DOHH2 (cell line): Measurements from ENCODE around the gene ROCK2.

Experiments used
- H3F3A ChIP-seq: fragments of 200-600 bp; sonication (generic), shearing (Covaris generic); 2 replicates; pipeline ENCODE4 v1.6.0; 2016; ENCODE audit warnings: antibody characterized with exemption, mild to moderate bottlenecking; ENCODE audit not compliant: control insufficient read depth, insufficient read depth
- H3K27ac ChIP-seq: fragments of 200-600 bp; sonication (generic); 2 replicates; pipeline ENCODE4 v1.5.1; 2014; ENCODE audit warnings: low read depth, mild to moderate bottlenecking, low read length, moderate library complexity
- H3K27me3 ChIP-seq: fragments of 200-600 bp; sonication (generic); 2 replicates; pipeline ENCODE4 v1.6.1; 2014; ENCODE audit warnings: mild to moderate bottlenecking, low read length, mixed read lengths; ENCODE audit not compliant: control insufficient read depth
- H3K36me3 ChIP-seq: fragments of 200-600 bp; sonication (generic); 2 replicates; pipeline ENCODE4 v1.6.1; 2014; ENCODE audit warnings: mild to moderate bottlenecking, low read length, moderate library complexity, mixed read lengths; ENCODE audit not compliant: control insufficient read depth
- H3K4me1 ChIP-seq: fragments of 200-600 bp; sonication (generic); 2 replicates; pipeline ENCODE4 v1.6.1; 2014; ENCODE audit warnings: mild to moderate bottlenecking, low read length, mixed read lengths; ENCODE audit not compliant: control insufficient read depth
- H3K4me2 ChIP-seq: fragments of 200-600 bp; sonication (generic); 2 replicates; pipeline ENCODE4 v1.6.0; 2014; ENCODE audit warnings: mild to moderate bottlenecking, low read length, moderate library complexity
- H3K4me3 ChIP-seq: fragments of 200-600 bp; sonication (generic); 2 replicates; pipeline ENCODE4 v1.5.1; 2014; ENCODE audit warnings: mild to moderate bottlenecking, low read length, mixed read lengths
- H3K79me2 ChIP-seq: fragments of 200-600 bp; sonication (generic); 2 replicates; pipeline ENCODE4 v1.6.1; 2014; ENCODE audit warnings: mild to moderate bottlenecking, low read length, mixed read lengths; ENCODE audit not compliant: control insufficient read depth
- H3K9me2 ChIP-seq: fragments of 200-600 bp; sonication (generic); replicated peaks from 2 replicates; pipeline ENCODE4 v1.6.1; 2014; ENCODE audit warnings: mild to moderate bottlenecking, low read length, mixed read lengths; ENCODE audit not compliant: control insufficient read depth
- H3K9me3 ChIP-seq: fragments of 200-600 bp; sonication (generic); 2 replicates; pipeline ENCODE4 v1.6.1; 2014; ENCODE audit warnings: antibody characterized with exemption, low read length, mixed read lengths; ENCODE audit not compliant: control insufficient read depth, insufficient read depth
- H4K20me1 ChIP-seq: fragments of 200-600 bp; sonication (generic); 2 replicates; pipeline ENCODE4 v1.6.0; 2014; ENCODE audit warnings: low read depth, mild to moderate bottlenecking, antibody characterized with exemption, low read length, moderate library complexity; ENCODE audit not compliant: control insufficient read depth, insufficient read depth
- EZH2phosphoT487 ChIP-seq: fragments of 200-600 bp; sonication (generic); IDR thresholded peaks from 2 replicates; pipeline ENCODE4 v1.6.1; 2017; ENCODE audit warnings: borderline replicate concordance, mild to moderate bottlenecking, antibody characterized with exemption, low read length, moderate library complexity, mixed read lengths
- TF ChIP-seq, protein P1 (sequence below): fragments of 200-600 bp; sonication (generic); IDR thresholded peaks from one replicate; pipeline ENCODE4 v1.5.1; 2014; ENCODE audit warnings: antibody characterized with exemption, mild to moderate bottlenecking, low read depth, low read length; ENCODE audit not compliant: poor library complexity, severe bottlenecking

Gene ROCK2

DNA sequence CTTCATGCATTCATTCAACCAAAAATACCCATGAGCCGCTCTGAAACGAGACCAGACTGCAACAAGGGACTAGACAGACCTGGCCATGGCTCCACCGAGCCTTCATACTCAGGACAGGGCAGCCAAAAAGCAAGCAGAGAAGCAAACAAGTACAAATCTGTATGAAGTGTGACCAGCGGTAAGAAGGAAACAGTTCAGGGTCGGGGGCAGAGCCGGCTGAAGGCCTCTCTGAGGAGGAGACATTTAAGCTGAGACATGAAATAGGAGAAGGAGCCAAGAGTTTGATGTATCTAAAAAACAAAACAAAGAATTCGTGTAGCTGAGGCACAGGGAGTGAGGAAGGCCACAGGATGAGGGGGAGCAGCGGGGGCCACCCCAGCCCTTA lies 210.5 kb downstream of the ROCK2 start:
- H3K4me2 ChIP-seq: no peak overlapping the region
- no peaks in the 10 kb centered on the region for H3K36me3 ChIP-seq
- H3K27me3 ChIP-seq: peaks cover 8% of the 10 kb centered on the region
- TF ChIP-seq EZH2phosphoT487: no peak
- TF ChIP-seq, protein P1, sequence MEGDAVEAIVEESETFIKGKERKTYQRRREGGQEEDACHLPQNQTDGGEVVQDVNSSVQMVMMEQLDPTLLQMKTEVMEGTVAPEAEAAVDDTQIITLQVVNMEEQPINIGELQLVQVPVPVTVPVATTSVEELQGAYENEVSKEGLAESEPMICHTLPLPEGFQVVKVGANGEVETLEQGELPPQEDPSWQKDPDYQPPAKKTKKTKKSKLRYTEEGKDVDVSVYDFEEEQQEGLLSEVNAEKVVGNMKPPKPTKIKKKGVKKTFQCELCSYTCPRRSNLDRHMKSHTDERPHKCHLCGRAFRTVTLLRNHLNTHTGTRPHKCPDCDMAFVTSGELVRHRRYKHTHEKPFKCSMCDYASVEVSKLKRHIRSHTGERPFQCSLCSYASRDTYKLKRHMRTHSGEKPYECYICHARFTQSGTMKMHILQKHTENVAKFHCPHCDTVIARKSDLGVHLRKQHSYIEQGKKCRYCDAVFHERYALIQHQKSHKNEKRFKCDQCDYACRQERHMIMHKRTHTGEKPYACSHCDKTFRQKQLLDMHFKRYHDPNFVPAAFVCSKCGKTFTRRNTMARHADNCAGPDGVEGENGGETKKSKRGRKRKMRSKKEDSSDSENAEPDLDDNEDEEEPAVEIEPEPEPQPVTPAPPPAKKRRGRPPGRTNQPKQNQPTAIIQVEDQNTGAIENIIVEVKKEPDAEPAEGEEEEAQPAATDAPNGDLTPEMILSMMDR: no peak
- no peak overlapping the region for H3K27ac ChIP-seq
- H3K79me2 ChIP-seq: no peaks in the 10 kb centered on the region
- peaks cover 37% of the 10 kb centered on the region for H3K4me1 ChIP-seq
- H3K9me2 ChIP-seq: no peaks in the 10 kb centered on the region
- H4K20me1 ChIP-seq: no peaks in the 10 kb centered on the region
- no peaks in the 10 kb centered on the region for H3K9me3 ChIP-seq
- H3F3A ChIP-seq: peaks cover 6% of the 10 kb centered on the region; the same call in 1 of the 2 replicates
- H3K4me3 ChIP-seq: no peak overlapping the region

DNA sequence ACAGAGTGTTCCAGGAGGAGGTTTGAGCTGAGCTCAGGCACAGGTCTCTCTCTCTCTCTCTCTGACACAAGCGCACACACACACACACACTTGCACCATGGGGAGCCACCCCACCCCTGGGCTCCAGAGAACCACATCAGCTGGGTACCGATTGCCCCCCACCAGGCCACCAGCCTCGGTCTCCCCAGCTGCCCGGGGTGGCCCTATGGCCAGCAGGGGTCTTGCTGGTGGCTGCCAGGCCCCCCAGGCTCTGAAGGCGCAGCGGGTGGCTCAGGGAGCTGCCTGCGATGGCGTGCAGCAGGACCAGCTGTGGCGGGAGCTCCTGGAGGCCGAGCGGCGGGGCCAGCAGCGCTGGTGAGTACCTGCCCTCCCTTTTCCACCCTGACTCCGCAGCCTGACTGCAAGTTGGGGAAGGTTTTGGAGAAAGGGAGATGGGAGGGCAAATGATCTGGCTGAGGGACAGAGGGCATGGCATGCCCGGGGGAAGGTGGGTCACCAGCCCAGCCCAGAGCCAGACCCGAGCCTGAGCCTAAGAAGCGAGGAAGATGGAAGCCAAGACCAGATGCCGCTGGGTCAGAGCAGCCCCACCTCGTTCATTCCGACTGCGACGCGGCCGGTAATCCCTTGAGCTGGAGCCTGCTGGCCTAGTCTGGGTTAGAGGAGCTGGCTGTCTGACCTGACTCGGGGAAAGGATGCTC lies 211.0 kb downstream of the ROCK2 start:
- peaks cover 37% of the 10 kb centered on the region for H3K4me1 ChIP-seq
- H3K9me3 ChIP-seq: no peaks in the 10 kb centered on the region
- no peak overlapping the region for H3K27ac ChIP-seq
- no peak for TF ChIP-seq EZH2phosphoT487
- TF ChIP-seq, protein P1: no peak
- H3K36me3 ChIP-seq: no peaks in the 10 kb centered on the region
- H3K4me2 ChIP-seq: peak overlapping the region; percentile 81
- peak overlapping the region; percentile 69 for H3K4me3 ChIP-seq
- no peaks in the 10 kb centered on the region for H4K20me1 ChIP-seq
- no peaks in the 10 kb centered on the region for H3K79me2 ChIP-seq
- H3K27me3 ChIP-seq: peaks cover 8% of the 10 kb centered on the region
- H3F3A ChIP-seq: peaks cover 6% of the 10 kb centered on the region; the same call in 1 of the 2 replicates
- H3K9me2 ChIP-seq: no peaks in the 10 kb centered on the region

DNA sequence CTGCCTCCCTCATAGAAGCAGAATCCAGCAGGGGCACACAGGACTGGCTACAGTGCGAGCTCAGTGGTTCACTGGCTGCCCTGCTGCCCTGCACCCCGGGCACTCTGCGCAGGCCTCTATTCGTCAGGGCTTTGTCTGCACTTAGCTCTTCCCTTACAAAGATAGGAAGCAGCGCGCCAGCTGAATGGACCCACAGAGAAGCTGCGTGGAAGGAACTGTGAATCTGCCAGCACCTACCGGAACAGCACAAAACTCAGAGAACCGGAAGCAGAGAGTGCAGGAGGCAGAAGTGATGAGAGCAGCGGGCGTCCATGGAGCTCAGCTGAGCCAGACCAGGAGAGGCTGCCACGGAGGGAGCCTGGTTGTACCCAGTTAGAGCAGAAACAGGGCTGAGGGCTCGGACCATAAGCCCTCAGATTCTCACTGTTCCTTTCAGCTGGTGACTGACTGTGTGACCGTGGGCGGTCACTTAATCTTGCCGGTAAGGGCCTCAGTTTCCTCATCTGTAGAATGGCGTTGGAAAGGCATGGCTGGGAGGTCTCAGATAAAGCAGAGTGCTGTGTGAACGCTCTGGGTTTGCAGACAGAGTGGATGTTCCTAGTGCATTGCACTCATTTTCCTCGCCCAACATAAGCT lies 212.3 kb downstream of the ROCK2 start:
- H3K27ac ChIP-seq: no peak overlapping the region
- peak overlapping the region; percentile 69 for H3K4me3 ChIP-seq
- H3F3A ChIP-seq: peaks cover 6% of the 10 kb centered on the region; the same call in 1 of the 2 replicates
- peaks cover 10% of the 10 kb centered on the region for H3K27me3 ChIP-seq
- H3K79me2 ChIP-seq: no peaks in the 10 kb centered on the region
- peaks cover 37% of the 10 kb centered on the region for H3K4me1 ChIP-seq
- no peaks in the 10 kb centered on the region for H3K36me3 ChIP-seq
- no peaks in the 10 kb centered on the region for H4K20me1 ChIP-seq
- no peaks in the 10 kb centered on the region for H3K9me3 ChIP-seq
- H3K9me2 ChIP-seq: no peaks in the 10 kb centered on the region
- TF ChIP-seq, protein P1: no peak
- no peak for TF ChIP-seq EZH2phosphoT487
- H3K4me2 ChIP-seq: peak overlapping the region; percentile 81
